Measurements from ENCODE around the gene ZNF524. TPM values are rescaled to one million over a fixed set of nuclear protein-coding genes. Genes with fewer than 3 reads are reported as not detected.

Gene ZNF524
- total and polyA plus RNA-seq, 9 of the 15 experiments (the other 6 are each of a cell fraction or from before 2014, with no cell fraction given): 0.08 to 15.6 (median 2.9) TPM

GRCh38 chr19:55647732-55648584 lies 47.9 kb downstream of the ZNF524 start, which contains the start of gene CCDC106 (continued):
- TF ChIP-seq ZNF318 (IDR thresholded peaks at IDR 0.05; ENCODE audit: borderline replicate concordance in 1 of 2, low read depth in 1 of 2): no peak
- TF ChIP-seq CBX8 (IDR thresholded peaks at IDR 0.05; ENCODE audit: borderline replicate concordance, extremely low read depth, low read depth, low read length, poor library complexity, severe bottlenecking): no peak
- peak; percentile 77 for TF ChIP-seq ZBTB7A (IDR thresholded peaks at IDR 0.05; ENCODE audit: borderline replicate concordance, control insufficient read depth, low read depth, low read length)
- no peak for TF ChIP-seq KHSRP (IDR thresholded peaks at IDR 0.05)
- 0 out of 4 replicates have a peak, but pooled peaks of 1 of the 2 experiments have one; percentile 38 for TF ChIP-seq ZNF639 (CRISPR knock-in tag; conservative IDR thresholded peaks at IDR 0.05 in 1 of 2, IDR thresholded peaks at IDR 0.05 in 1 of 2)
- TF ChIP-seq NELFE (IDR thresholded peaks at IDR 0.05; ENCODE audit: insufficient read depth, insufficient read length): no peak
- no peak for TF ChIP-seq HOXB6 (CRISPR knock-in tag; IDR thresholded peaks at IDR 0.05; ENCODE audit: borderline replicate concordance)
- TF ChIP-seq SIN3A (IDR thresholded peaks at IDR 0.05; ENCODE audit: borderline replicate concordance in 2 of 2, control insufficient read depth in 1 of 2, low read depth in 2 of 2, low read length in 2 of 2): 0 out of 4 replicates have a peak, but pooled peaks have one; percentile 17 to 41
- TF ChIP-seq TEAD4 (IDR thresholded peaks at IDR 0.05; ENCODE audit: low read length): peak; percentile 31; the same call in 1 of the 2 replicates
- TF ChIP-seq TEAD4 (CRISPR knock-in tag; IDR thresholded peaks at IDR 0.05; ENCODE audit: borderline replicate concordance): no peak
- TF ChIP-seq SNAPC5 (CRISPR knock-in tag; IDR thresholded peaks at IDR 0.05): no peak
